ENCODE results near the gene COQ10B. TPM values are rescaled to one million over a fixed set of nuclear protein-coding genes. Genes with fewer than 3 reads are reported as not detected.

Gene COQ10B
- total RNA-seq, result 10 to 100 TPM; 11.7 to 23.7 (median 17.1) TPM
- long read RNA-seq, transcript COQ10B-201 (5 exons, 2,239 nt), result major isoform, 5 of 8 reads
- long read RNA-seq, partial matches to known transcripts, result 0 of 8 reads
- long read RNA-seq, other reads (novel, unspliced or antisense), result 3 of 8 reads

DNA sequence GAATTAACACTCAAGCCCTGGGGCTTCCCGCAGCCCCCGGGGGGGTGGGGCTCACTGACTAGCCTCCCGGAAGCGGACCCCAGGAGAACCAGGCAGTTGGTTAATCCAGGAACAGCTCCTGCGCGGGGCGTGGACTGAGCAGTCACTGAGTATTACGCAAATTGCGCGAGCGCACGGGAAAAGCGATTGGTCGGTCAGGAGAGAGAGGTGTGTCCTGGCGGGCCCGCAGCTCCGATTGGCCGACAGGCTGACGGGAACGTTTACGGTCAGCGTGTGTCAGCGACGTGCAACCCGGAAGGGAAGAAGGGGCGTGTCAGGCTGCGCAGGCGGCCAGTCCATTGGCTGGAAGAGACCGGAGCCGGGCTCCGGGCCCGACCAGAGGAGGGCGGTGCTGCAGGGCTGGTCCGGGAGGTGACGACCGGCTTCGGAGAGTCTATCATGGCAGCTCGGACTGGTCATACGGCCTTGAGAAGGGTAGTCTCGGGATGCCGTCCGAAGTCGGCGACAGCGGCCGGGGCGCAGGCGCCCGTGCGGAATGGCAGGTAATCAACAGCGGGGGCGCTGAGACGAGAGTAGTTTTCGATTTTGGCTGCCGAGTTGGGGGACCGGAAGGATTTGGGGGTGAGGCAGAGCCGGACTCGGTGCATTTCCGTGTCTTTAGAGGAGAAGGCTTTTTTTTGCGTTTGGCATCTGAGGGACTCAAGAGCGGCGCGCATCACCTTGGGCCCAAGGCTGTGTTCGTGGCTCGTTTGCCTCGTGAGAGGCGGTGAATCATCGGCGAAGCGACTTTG lies at the start of gene COQ10B:
COQ10B (plus strand) TSS at position 430 of the 791 bp plus-strand sequence; CDS start at position 439, 9 bp downstream.
- ATAC-seq, result peak; percentile 91 to 97 (median 92)
- peak; percentile 96 for TF ChIP-seq POLR2A (IDR thresholded peaks at IDR 0.05)
- TF ChIP-seq, protein P1, sequence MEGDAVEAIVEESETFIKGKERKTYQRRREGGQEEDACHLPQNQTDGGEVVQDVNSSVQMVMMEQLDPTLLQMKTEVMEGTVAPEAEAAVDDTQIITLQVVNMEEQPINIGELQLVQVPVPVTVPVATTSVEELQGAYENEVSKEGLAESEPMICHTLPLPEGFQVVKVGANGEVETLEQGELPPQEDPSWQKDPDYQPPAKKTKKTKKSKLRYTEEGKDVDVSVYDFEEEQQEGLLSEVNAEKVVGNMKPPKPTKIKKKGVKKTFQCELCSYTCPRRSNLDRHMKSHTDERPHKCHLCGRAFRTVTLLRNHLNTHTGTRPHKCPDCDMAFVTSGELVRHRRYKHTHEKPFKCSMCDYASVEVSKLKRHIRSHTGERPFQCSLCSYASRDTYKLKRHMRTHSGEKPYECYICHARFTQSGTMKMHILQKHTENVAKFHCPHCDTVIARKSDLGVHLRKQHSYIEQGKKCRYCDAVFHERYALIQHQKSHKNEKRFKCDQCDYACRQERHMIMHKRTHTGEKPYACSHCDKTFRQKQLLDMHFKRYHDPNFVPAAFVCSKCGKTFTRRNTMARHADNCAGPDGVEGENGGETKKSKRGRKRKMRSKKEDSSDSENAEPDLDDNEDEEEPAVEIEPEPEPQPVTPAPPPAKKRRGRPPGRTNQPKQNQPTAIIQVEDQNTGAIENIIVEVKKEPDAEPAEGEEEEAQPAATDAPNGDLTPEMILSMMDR (IDR thresholded peaks at IDR 0.05), result peak; percentile 13 to 51 (median 37)
- peak; percentile 100 for DNase-seq
- H3K27me3 ChIP-seq, result no peaks in the 10 kb centered on the region
- no peaks in the 10 kb centered on the region for H3K36me3 ChIP-seq
- H3K9me3 ChIP-seq, result no peaks in the 10 kb centered on the region
- H3K4me3 ChIP-seq, result peak within 1 kb of the TSS; percentile 81 to 93 (median 86)
- 0% methylated on average over 27 of the region's 70 CpGs for WGBS (ENCODE audit: insufficient coverage, low coverage, low lambda C conversion rate, missing lambda C conversion rate)
- peaks cover 0 to 30% (median 4%) of the 10 kb centered on the region in 4 donors for H3K4me1 ChIP-seq
- peak within 1 kb of the TSS; percentile 98 to 99 (median 99) for H3K27ac ChIP-seq
- intact Hi-C loops (cut with DNase I), result no loop called here

DNA sequence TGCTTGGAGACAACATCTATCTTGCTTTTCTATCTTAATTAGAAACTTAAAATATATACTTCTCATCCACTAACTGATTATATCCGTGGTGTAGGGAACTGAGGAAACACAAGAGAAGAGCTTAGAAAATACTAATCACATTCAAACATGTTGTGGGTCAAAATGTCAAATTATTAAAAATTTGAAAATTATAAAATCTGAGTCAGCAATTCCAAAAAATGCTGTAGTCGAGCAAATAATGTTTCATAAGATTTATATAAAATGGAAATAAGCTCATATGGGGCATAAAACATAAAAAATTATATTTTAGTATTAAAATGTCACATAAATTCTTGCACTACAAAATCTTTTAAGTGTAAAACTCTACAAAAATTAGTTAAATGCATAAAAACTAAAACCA lies 47.8 kb upstream of the COQ10B start:
- DNase-seq, result no peak
- intact Hi-C loops (cut with DNase I), result loop anchor here in 1 of 2 donors (10.0 kb wide), 1 partner anchor 79 kb away; no protein-coding TSS in a partner anchor

DNA sequence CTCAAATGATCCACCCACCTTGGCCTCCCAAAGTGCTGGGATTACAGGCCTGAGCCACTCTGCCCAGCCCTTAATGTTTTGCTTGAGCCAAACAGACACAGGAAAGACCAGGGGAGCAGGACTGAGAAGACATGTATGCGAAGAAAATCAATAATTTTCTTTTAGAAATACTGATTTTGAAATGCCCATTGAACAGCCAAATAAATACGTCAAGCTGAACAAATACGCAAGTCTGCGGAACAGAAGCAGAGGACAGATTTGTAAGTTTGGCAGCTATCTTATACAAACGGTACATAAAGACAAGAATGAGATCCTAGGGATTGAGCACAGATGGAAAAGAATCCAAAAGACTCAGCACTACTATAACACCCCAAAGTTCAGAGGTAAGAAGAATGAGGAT lies 39.3 kb upstream of the COQ10B start:
- H3K4me1 ChIP-seq, result peaks cover 0 to 20% (median 6%) of the 10 kb centered on the region in 4 donors
- peaks cover 10 to 79% (median 34%) of the 10 kb centered on the region in 4 donors for H3K36me3 ChIP-seq
- H3K27me3 ChIP-seq, result no peaks in the 10 kb centered on the region
- 20% methylated on average over 5 of the region's 5 CpGs for WGBS (ENCODE audit: insufficient coverage, low coverage, low lambda C conversion rate, missing lambda C conversion rate)
- ATAC-seq, result peak; percentile 76 to 85 (median 84)
- DNase-seq, result no peak
- no peaks in the 10 kb centered on the region for H3K9me3 ChIP-seq
- H3K4me3 ChIP-seq, result no peak overlapping the region
- H3K27ac ChIP-seq, result peak overlapping the region; percentile 10 to 76 (median 48)
- TF ChIP-seq POLR2A (IDR thresholded peaks at IDR 0.05), result no peak
- TF ChIP-seq, protein P1 (IDR thresholded peaks at IDR 0.05), result no peak
- intact Hi-C loops (cut with DNase I), result no loop called here

More for the DNA sequence above, 47.8 kb upstream of the COQ10B start:
- Histone ChIP-seq H3K4me3 (no peak overlapping the region), H3K9me3 (no peaks in the 10 kb centered on the region), H3K27ac (no peak overlapping the region), H3K27me3 (no peaks in the 10 kb centered on the region), H3K4me1 (no peaks in the 10 kb centered on the region), H3K36me3 (peaks cover 12 to 100% (median 74%) of the 10 kb centered on the region in 4 donors)
- ATAC-seq, result no peak
- 94% methylated on average over 2 of the region's 2 CpGs for WGBS (ENCODE audit: insufficient coverage, low coverage, low lambda C conversion rate, missing lambda C conversion rate)
- TF ChIP-seq, protein P1 (IDR thresholded peaks at IDR 0.05), result no peak
- TF ChIP-seq POLR2A (IDR thresholded peaks at IDR 0.05), result no peak

DNA sequence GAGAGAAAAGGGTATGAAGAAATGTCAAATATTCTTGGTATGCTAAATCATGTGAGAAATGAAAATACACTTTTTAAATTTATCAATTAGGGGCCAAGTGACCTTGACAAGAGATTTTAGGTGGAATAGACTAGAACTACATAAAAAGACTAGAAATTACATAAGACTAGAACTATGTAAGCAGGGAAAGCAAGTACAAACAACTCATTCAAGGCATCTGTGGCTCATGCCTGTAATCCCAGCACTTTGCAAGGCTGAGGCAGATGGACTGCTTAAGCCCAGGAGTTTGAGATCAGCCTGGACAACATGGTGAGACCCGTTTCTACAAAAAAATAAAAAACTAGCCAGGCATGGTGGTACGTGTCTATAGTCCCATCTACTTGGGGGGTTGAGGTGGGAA lies 38.8 kb upstream of the COQ10B start:
- intact Hi-C loops (cut with DNase I), result no loop called here
- WGBS (ENCODE audit: insufficient coverage, low coverage, low lambda C conversion rate, missing lambda C conversion rate), result 77% methylated on average over 2 of the region's 2 CpGs
- Histone ChIP-seq H3K4me3 (no peak overlapping the region), H3K4me1 (peaks cover 0 to 20% (median 6%) of the 10 kb centered on the region in 4 donors), H3K27me3 (no peaks in the 10 kb centered on the region), H3K36me3 (peaks cover 10 to 79% (median 32%) of the 10 kb centered on the region in 4 donors), H3K9me3 (no peaks in the 10 kb centered on the region), H3K27ac (peak overlapping the region; percentile 10 to 76 (median 48))
- TF ChIP-seq, protein P1 (IDR thresholded peaks at IDR 0.05), result no peak
- no peak for TF ChIP-seq POLR2A (IDR thresholded peaks at IDR 0.05)
- peak; percentile 60 to 73 (median 62) for ATAC-seq
- no peak for DNase-seq
